ENCODE measurements around the gene MACROD1.

DNA sequence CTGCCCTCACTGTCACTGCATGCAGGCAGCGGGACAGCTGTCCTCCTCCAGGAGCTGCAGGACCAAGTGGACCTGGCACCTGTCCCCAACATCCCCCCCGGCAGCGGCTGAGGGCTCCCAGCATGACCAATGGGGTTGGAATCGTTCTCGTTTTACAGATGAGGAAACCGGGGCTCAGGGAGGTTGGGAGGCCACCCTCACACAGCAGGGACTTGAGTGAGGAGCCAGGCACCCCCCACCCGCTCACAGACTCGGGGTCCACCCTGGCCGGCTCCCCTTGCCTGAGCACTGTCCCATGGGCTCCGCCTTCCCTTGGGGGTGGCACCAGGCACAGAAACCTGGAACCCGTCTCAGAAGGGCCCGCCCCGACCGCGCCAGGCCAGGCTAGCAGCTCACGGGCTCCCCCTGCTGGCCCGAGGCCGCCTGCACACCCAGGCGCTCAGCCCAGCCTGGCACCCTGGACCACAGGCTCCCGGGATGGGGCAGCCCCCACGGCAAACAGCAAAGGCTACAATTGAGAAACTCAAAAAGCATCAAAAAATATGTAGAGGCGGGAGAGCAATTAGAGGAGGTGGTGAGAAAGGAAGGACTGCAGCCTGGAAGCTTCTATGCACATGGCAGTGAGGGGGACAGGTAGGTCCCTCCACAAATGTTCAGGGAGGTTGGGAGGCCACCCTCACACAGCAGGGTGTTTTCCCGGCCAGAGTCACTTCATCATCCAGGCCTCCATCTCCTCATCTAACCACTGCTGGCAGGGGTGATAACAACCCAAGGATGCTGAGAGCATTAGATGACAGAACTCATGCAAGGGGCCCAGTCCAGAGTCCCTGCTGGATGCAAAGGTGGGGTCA lies 12.8 kb downstream of the MACROD1 start:
- TF ChIP-seq, protein P1, sequence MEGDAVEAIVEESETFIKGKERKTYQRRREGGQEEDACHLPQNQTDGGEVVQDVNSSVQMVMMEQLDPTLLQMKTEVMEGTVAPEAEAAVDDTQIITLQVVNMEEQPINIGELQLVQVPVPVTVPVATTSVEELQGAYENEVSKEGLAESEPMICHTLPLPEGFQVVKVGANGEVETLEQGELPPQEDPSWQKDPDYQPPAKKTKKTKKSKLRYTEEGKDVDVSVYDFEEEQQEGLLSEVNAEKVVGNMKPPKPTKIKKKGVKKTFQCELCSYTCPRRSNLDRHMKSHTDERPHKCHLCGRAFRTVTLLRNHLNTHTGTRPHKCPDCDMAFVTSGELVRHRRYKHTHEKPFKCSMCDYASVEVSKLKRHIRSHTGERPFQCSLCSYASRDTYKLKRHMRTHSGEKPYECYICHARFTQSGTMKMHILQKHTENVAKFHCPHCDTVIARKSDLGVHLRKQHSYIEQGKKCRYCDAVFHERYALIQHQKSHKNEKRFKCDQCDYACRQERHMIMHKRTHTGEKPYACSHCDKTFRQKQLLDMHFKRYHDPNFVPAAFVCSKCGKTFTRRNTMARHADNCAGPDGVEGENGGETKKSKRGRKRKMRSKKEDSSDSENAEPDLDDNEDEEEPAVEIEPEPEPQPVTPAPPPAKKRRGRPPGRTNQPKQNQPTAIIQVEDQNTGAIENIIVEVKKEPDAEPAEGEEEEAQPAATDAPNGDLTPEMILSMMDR (IDR thresholded peaks at IDR 0.05; ENCODE audit: insufficient read depth, low read length, poor library complexity, severe bottlenecking) = peak; percentile 99
- no peak for TF ChIP-seq EZH2phosphoT487 (conservative IDR thresholded peaks at IDR 0.05; ENCODE audit: low read length)
